Measurements from ENCODE around the gene FMO3.

FMO3 gene

GRCh38 chr1:171090604-171091003, at the start of gene FMO3:
TSS of gene FMO3 (plus strand) at chr1:171090905. CDS start at chr1:171092659, 1,754 bp downstream.
- DNase-seq (ENCODE audit: low spot score), result no peak

- no peak for DNase-seq (ENCODE audit: low spot score)
Measured at GRCh38 chr1:171048014-171048413, 42.7 kb upstream of the FMO3 start.

- no peak for DNase-seq (ENCODE audit: low spot score)
Measured at GRCh38 chr1:171052977-171053376, 37.7 kb upstream of the FMO3 start.

- DNase-seq (ENCODE audit: low spot score), result no peak
Measured at GRCh38 chr1:171055966-171056643, 34.6 kb upstream of the FMO3 start.

- no peak for DNase-seq (ENCODE audit: low spot score)
Measured at GRCh38 chr1:171061425-171062143, 29.1 kb upstream of the FMO3 start.

- no peak for DNase-seq (ENCODE audit: low spot score)
Measured at GRCh38 chr1:171062902-171063301, 27.8 kb upstream of the FMO3 start.

- no peak for DNase-seq (ENCODE audit: low spot score)
Measured at GRCh38 chr1:171075041-171075440, 15.7 kb upstream of the FMO3 start.

GRCh38 chr1:171081314-171081753, 9.4 kb upstream of the FMO3 start:
- peak; percentile 22 for DNase-seq (ENCODE audit: low spot score)

GRCh38 chr1:171081763-171082201, 8.9 kb upstream of the FMO3 start:
- peak; percentile 12 for DNase-seq (ENCODE audit: low spot score)

GRCh38 chr1:171082606-171083005, 8.1 kb upstream of the FMO3 start:
- no peak for DNase-seq (ENCODE audit: low spot score)

- DNase-seq (ENCODE audit: low spot score), result no peak
Measured at GRCh38 chr1:171083222-171083621, 7.5 kb upstream of the FMO3 start.

GRCh38 chr1:171084091-171084490, 6.6 kb upstream of the FMO3 start:
- DNase-seq (ENCODE audit: low spot score), result no peak

- no peak for DNase-seq (ENCODE audit: low spot score)
Measured at GRCh38 chr1:171084870-171085269, 5.8 kb upstream of the FMO3 start.

- DNase-seq (ENCODE audit: low spot score), result no peak
Measured at GRCh38 chr1:171087896-171088295, 2.8 kb upstream of the FMO3 start.

- DNase-seq (ENCODE audit: low spot score), result no peak
Measured at GRCh38 chr1:171103862-171104261, 13.2 kb downstream of the FMO3 start.

- no peak for DNase-seq (ENCODE audit: low spot score)
Measured at GRCh38 chr1:171107262-171107940, 16.7 kb downstream of the FMO3 start.

GRCh38 chr1:171107969-171108368, 17.3 kb downstream of the FMO3 start:
- no peak for DNase-seq (ENCODE audit: low spot score)

- no peak for DNase-seq (ENCODE audit: low spot score)
Measured at GRCh38 chr1:171109966-171110365, 19.3 kb downstream of the FMO3 start.

- DNase-seq (ENCODE audit: low spot score), result no peak
Measured at GRCh38 chr1:171110621-171111326, 20.1 kb downstream of the FMO3 start.

GRCh38 chr1:171112119-171112518, 21.4 kb downstream of the FMO3 start:
- DNase-seq (ENCODE audit: low spot score), result no peak

- DNase-seq (ENCODE audit: low spot score), result no peak
Measured at GRCh38 chr1:171113382-171113781, 22.7 kb downstream of the FMO3 start.

- DNase-seq (ENCODE audit: low spot score), result no peak
Measured at GRCh38 chr1:171115280-171115897, 24.7 kb downstream of the FMO3 start.
